ENCODE data around the gene DUOXA2. TPM values are rescaled to one million over a fixed set of nuclear protein-coding genes. Genes with fewer than 3 reads are reported as not detected.

DUOXA2 gene
- polyA plus RNA-seq, 1 donor from 2014 or later = not detected

DNA sequence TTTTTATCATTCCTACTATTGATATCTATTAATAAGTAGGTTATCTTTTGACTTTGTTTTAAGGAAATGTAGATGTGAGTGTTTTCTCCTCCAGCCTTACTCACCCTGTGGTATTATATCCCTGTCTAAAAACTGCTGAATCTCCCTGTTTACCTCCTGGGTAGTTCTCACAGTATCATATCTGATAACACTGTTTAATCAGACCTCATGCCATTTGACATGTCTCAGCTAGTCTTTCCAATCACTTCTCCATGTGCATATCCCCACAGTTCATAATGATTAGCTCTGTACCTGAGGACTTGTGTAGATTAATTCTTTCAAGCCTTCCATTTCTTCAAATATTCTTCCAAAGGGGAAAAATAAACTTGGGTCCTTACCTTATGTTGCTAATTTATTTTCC, 30.9 kb upstream of the DUOXA2 start:
- Histone ChIP-seq H3F3A (ENCODE audit: insufficient read depth, low read length, poor library complexity, severe bottlenecking) (no peaks in the 10 kb centered on the region), H4K20me1 (ENCODE audit: insufficient read depth) (no peaks in the 10 kb centered on the region), H2AFZ (ENCODE audit: low read depth, low read length) (no peak overlapping the region), H3K36me3 (ENCODE audit: insufficient read depth, low read length) (no peaks in the 10 kb centered on the region), H3K27ac (ENCODE audit: low read length) (no peak overlapping the region), H3K79me2 (replicated peaks; ENCODE audit: insufficient read depth, low read length) (no peaks in the 10 kb centered on the region), H3K27me3 (ENCODE audit: insufficient read depth, low read depth, low read length) (no peaks in the 10 kb centered on the region), H3K9ac (ENCODE audit: low read length) (no peak overlapping the region), H3K4me2 (ENCODE audit: low read length) (no peak overlapping the region), H3K9me3 (ENCODE audit: low read length) (no peaks in the 10 kb centered on the region), H3K4me3 (ENCODE audit: low read length) (no peak overlapping the region), H3K9me2 (ENCODE audit: insufficient read depth, low read length) (no peaks in the 10 kb centered on the region)
- TF ChIP-seq CTCF (IDR thresholded peaks at IDR 0.05; ENCODE audit: poor library complexity, severe bottlenecking) (no peak), TAF1 (IDR thresholded peaks at IDR 0.05; ENCODE audit: low read depth) (no peak), EZH2 (IDR thresholded peaks at IDR 0.05; ENCODE audit: borderline replicate concordance, insufficient read depth, low read length, poor library complexity, severe bottlenecking) (no peak), RAD21 (conservative IDR thresholded peaks at IDR 0.05) (no peak), EP300 (conservative IDR thresholded peaks at IDR 0.05; ENCODE audit: poor library complexity, severe bottlenecking) (no peak), POLR2AphosphoS5 (IDR thresholded peaks at IDR 0.05) (no peak), MXI1 (conservative IDR thresholded peaks at IDR 0.05; ENCODE audit: poor library complexity, severe bottlenecking) (no peak), SMC3 (conservative IDR thresholded peaks at IDR 0.05; ENCODE audit: poor library complexity) (no peak)
- TF ChIP-seq, protein P1, sequence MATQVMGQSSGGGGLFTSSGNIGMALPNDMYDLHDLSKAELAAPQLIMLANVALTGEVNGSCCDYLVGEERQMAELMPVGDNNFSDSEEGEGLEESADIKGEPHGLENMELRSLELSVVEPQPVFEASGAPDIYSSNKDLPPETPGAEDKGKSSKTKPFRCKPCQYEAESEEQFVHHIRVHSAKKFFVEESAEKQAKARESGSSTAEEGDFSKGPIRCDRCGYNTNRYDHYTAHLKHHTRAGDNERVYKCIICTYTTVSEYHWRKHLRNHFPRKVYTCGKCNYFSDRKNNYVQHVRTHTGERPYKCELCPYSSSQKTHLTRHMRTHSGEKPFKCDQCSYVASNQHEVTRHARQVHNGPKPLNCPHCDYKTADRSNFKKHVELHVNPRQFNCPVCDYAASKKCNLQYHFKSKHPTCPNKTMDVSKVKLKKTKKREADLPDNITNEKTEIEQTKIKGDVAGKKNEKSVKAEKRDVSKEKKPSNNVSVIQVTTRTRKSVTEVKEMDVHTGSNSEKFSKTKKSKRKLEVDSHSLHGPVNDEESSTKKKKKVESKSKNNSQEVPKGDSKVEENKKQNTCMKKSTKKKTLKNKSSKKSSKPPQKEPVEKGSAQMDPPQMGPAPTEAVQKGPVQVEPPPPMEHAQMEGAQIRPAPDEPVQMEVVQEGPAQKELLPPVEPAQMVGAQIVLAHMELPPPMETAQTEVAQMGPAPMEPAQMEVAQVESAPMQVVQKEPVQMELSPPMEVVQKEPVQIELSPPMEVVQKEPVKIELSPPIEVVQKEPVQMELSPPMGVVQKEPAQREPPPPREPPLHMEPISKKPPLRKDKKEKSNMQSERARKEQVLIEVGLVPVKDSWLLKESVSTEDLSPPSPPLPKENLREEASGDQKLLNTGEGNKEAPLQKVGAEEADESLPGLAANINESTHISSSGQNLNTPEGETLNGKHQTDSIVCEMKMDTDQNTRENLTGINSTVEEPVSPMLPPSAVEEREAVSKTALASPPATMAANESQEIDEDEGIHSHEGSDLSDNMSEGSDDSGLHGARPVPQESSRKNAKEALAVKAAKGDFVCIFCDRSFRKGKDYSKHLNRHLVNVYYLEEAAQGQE (IDR thresholded peaks at IDR 0.05; ENCODE audit: borderline replicate concordance) = no peak

DNA sequence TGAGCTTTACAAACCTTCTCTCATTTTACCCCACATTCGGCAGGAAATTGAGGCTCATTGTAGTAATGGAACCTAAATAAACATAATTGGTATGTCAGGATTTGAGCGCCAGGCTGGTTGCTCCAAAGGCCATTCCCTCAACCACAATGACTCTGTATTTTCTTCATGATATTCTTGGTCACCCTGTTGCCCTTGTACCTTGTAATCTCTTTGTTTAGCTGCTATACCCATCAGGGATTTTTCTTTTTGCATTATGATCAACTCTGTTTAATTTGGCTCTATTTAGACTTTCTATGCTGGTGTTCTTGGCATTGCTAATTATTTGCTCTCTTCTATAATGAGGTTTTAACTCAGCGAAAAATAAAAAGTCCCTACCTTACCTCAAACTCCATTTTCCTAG, 30.0 kb upstream of the DUOXA2 start:
- Histone ChIP-seq H3K9ac (ENCODE audit: low read length) (no peak overlapping the region), H4K20me1 (ENCODE audit: insufficient read depth) (no peaks in the 10 kb centered on the region), H3K4me2 (ENCODE audit: low read length) (no peak overlapping the region), H3K27ac (ENCODE audit: low read length) (no peak overlapping the region), H3K79me2 (replicated peaks; ENCODE audit: insufficient read depth, low read length) (no peaks in the 10 kb centered on the region), H3K9me3 (ENCODE audit: low read length) (no peaks in the 10 kb centered on the region), H3K4me3 (ENCODE audit: low read length) (no peak overlapping the region), H3F3A (ENCODE audit: insufficient read depth, low read length, poor library complexity, severe bottlenecking) (no peaks in the 10 kb centered on the region), H3K27me3 (ENCODE audit: insufficient read depth, low read depth, low read length) (no peaks in the 10 kb centered on the region), H2AFZ (ENCODE audit: low read depth, low read length) (no peak overlapping the region), H3K9me2 (ENCODE audit: insufficient read depth, low read length) (no peaks in the 10 kb centered on the region), H3K36me3 (ENCODE audit: insufficient read depth, low read length) (no peaks in the 10 kb centered on the region)
- TF ChIP-seq MXI1 (conservative IDR thresholded peaks at IDR 0.05; ENCODE audit: poor library complexity, severe bottlenecking) (no peak), SMC3 (conservative IDR thresholded peaks at IDR 0.05; ENCODE audit: poor library complexity) (no peak), TAF1 (IDR thresholded peaks at IDR 0.05; ENCODE audit: low read depth) (no peak), RAD21 (conservative IDR thresholded peaks at IDR 0.05) (no peak), CTCF (IDR thresholded peaks at IDR 0.05; ENCODE audit: poor library complexity, severe bottlenecking) (no peak), EZH2 (IDR thresholded peaks at IDR 0.05; ENCODE audit: borderline replicate concordance, insufficient read depth, low read length, poor library complexity, severe bottlenecking) (no peak), EP300 (conservative IDR thresholded peaks at IDR 0.05; ENCODE audit: poor library complexity, severe bottlenecking) (no peak), POLR2AphosphoS5 (IDR thresholded peaks at IDR 0.05) (no peak)
- TF ChIP-seq, protein P1 (IDR thresholded peaks at IDR 0.05; ENCODE audit: borderline replicate concordance) = no peak
